Activated CD8-positive, alpha-beta memory T cell treated with anti-CD3 and anti-CD28 coated beads, Interleukin-2, amount 50 U/mL, for 24 hours (primary cell): ENCODE measurements around the gene CHAC1.

Experiments
- DNase-seq: peaks from one replicate; pipeline ENCODE4 v3.0.0-alpha.2; 2020; ENCODE audit errors: extremely low read depth

The CHAC1 gene

GRCh38 chr15:40985541-40986330 is 32.5 kb downstream of the CHAC1 start:
- no peak for DNase-seq

GRCh38 chr15:40986820-40987219 is 33.5 kb downstream of the CHAC1 start:
- no peak for DNase-seq

GRCh38 chr15:40988156-40988555 is 34.9 kb downstream of the CHAC1 start:
- no peak for DNase-seq

- DNase-seq, result no peak
Measured at GRCh38 chr15:40990080-40990479, 36.8 kb downstream of the CHAC1 start.

GRCh38 chr15:40990789-40991188 is 37.5 kb downstream of the CHAC1 start:
- no peak for DNase-seq

- no peak for DNase-seq
Measured at GRCh38 chr15:40991355-40991754, 38.1 kb downstream of the CHAC1 start.

- DNase-seq, result no peak
Measured at GRCh38 chr15:40992241-40992741, 39.0 kb downstream of the CHAC1 start.

GRCh38 chr15:40992825-40993224 is 39.6 kb downstream of the CHAC1 start:
- no peak for DNase-seq

GRCh38 chr15:40995656-40996055 is 42.4 kb downstream of the CHAC1 start:
- DNase-seq, result no peak

- no peak for DNase-seq
Measured at GRCh38 chr15:40999190-40999589, 45.9 kb downstream of the CHAC1 start.

- no peak for DNase-seq
Measured at GRCh38 chr15:41001524-41002214, 48.4 kb downstream of the CHAC1 start.

- no peak for DNase-seq
Measured at GRCh38 chr15:41004490-41004889, 51.2 kb downstream of the CHAC1 start.
